ENCODE data around the gene SERPINH1.

SERPINH1 gene

GRCh38 chr11:75567971-75568370 is 5.9 kb downstream of the SERPINH1 start:
- no peak for DNase-seq (ENCODE audit: low read depth in 2 of 2)
- no peak overlapping the region for H3K4me3 ChIP-seq (replicated peaks in 1 of 2; ENCODE audit: low read depth in 2 of 2, low read length in 2 of 2)
- TF ChIP-seq CTCF (IDR thresholded peaks at IDR 0.05; ENCODE audit: low read depth, low read length): no peak

- no peak overlapping the region for H3K4me3 ChIP-seq (replicated peaks in 1 of 2; ENCODE audit: low read depth in 2 of 2, low read length in 2 of 2)
- no peak for TF ChIP-seq CTCF (IDR thresholded peaks at IDR 0.05; ENCODE audit: low read depth, low read length)
- DNase-seq (ENCODE audit: low read depth in 2 of 2): no peak
These were observed 6.7 kb downstream of the SERPINH1 start for GRCh38 chr11:75568616-75569219.

- no peak for DNase-seq (ENCODE audit: low read depth in 2 of 2)
- TF ChIP-seq CTCF (IDR thresholded peaks at IDR 0.05; ENCODE audit: low read depth, low read length): no peak
- no peak overlapping the region for H3K4me3 ChIP-seq (replicated peaks in 1 of 2; ENCODE audit: low read depth in 2 of 2, low read length in 2 of 2)
These were observed 8.6 kb downstream of the SERPINH1 start for GRCh38 chr11:75570559-75571139.

- H3K4me3 ChIP-seq (replicated peaks in 1 of 2; ENCODE audit: low read depth in 2 of 2, low read length in 2 of 2): no peak overlapping the region
- TF ChIP-seq CTCF (IDR thresholded peaks at IDR 0.05; ENCODE audit: low read depth, low read length): no peak
- no peak for DNase-seq (ENCODE audit: low read depth in 2 of 2)
These were observed 9.6 kb downstream of the SERPINH1 start for GRCh38 chr11:75571625-75572024.

- no peak for TF ChIP-seq CTCF (IDR thresholded peaks at IDR 0.05; ENCODE audit: low read depth, low read length)
- no peak overlapping the region for H3K4me3 ChIP-seq (replicated peaks in 1 of 2; ENCODE audit: low read depth in 2 of 2, low read length in 2 of 2)
- DNase-seq (ENCODE audit: low read depth in 2 of 2): no peak
These were observed 10.7 kb downstream of the SERPINH1 start for GRCh38 chr11:75572744-75573143.

GRCh38 chr11:75574698-75575602 is 12.9 kb downstream of the SERPINH1 start:
- peak; percentile 47 for TF ChIP-seq CTCF (IDR thresholded peaks at IDR 0.05; ENCODE audit: low read depth, low read length)

More at GRCh38 chr11:75574698-75575602, 12.9 kb downstream of the SERPINH1 start:
- peak in 1 of 2 donors; percentile 37 for DNase-seq (ENCODE audit: low read depth in 2 of 2)
- H3K4me3 ChIP-seq (replicated peaks in 1 of 2; ENCODE audit: low read depth in 2 of 2, low read length in 2 of 2): no peak overlapping the region
